Measurements from ENCODE around the gene BRD9.

DNA sequence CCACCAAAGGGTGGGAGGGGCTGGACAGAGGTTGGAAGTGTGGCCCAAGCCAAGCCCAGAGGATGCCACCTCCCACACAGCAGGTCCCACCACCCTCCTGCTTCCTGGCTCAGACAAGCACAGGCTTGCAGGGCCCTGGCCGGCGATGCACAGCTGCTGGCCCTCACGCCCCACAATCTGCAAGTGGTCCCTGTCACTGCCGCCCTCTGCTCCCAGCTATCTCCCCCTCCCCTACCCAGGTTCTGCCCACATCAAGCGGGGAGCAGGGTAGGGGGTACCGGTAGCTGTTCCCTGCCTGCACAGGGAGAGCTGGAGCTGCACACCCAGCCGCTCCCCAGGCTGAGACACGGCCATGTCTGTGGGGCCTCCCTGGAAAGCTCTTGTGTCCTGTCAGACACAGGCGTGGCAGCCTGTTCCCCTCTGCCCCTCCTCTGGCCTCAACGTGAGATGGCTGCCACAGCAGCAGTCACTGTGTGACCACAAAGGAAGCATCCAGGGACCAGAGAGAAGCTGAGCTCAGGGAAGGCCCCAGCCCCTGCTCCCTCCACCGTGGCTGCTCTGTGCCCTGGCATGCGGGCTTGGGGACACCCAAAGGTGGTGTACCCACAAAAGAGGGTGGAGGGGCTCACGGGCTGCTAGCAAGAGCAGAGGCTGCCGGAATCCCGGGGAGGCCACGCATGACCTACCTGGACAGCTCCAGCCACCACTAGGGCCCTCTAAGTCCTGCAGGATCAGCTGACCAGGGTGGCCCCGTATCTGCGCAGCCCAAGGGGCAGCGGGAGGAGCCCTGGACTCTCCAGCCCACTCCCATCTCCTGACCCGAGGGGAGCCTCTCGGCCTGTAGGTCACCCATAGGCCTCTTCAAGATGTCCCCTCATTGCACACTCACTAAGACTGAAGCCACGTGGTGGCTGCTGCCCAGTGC is 30.9 kb downstream of the BRD9 start:
- TF ChIP-seq ZNF785 (CRISPR knock-in tag; IDR thresholded peaks at IDR 0.05) (no peak), FOXM1 (IDR thresholded peaks at IDR 0.05; ENCODE audit: low read depth) (no peak), FOXM1 (CRISPR knock-in tag; IDR thresholded peaks at IDR 0.05; ENCODE audit: low read depth) (no peak), TAF9B (IDR thresholded peaks at IDR 0.05; ENCODE audit: partially characterized antibody) (no peak), POLR2A (conservative IDR thresholded peaks at IDR 0.05) (no peak; the same call in none of the 2 replicates), CHD4 (IDR thresholded peaks at IDR 0.05; ENCODE audit: insufficient read depth, insufficient replicate concordance, low read depth, low read length, poor library complexity, severe bottlenecking) (no peak), GATAD2B (IDR thresholded peaks at IDR 0.05; ENCODE audit: borderline replicate concordance) (no peak), MAZ (CRISPR knock-in tag; conservative IDR thresholded peaks at IDR 0.05 in 1 of 2, IDR thresholded peaks at IDR 0.05 in 1 of 2) (no peak), JUND (IDR thresholded peaks at IDR 0.05; ENCODE audit: borderline replicate concordance, low read depth, low read length) (no peak), JUND (tag; IDR thresholded peaks at IDR 0.05; ENCODE audit: borderline replicate concordance, low read depth, low read length) (no peak)
- TF ChIP-seq, protein P1, sequence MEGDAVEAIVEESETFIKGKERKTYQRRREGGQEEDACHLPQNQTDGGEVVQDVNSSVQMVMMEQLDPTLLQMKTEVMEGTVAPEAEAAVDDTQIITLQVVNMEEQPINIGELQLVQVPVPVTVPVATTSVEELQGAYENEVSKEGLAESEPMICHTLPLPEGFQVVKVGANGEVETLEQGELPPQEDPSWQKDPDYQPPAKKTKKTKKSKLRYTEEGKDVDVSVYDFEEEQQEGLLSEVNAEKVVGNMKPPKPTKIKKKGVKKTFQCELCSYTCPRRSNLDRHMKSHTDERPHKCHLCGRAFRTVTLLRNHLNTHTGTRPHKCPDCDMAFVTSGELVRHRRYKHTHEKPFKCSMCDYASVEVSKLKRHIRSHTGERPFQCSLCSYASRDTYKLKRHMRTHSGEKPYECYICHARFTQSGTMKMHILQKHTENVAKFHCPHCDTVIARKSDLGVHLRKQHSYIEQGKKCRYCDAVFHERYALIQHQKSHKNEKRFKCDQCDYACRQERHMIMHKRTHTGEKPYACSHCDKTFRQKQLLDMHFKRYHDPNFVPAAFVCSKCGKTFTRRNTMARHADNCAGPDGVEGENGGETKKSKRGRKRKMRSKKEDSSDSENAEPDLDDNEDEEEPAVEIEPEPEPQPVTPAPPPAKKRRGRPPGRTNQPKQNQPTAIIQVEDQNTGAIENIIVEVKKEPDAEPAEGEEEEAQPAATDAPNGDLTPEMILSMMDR (IDR thresholded peaks at IDR 0.05 in 2 of 3, conservative IDR thresholded peaks at IDR 0.05 in 1 of 3; ENCODE audit: insufficient read depth in 2 of 3, low read depth in 1 of 3, low read length in 3 of 3), result no peak

Data from K562 (cell line).